ENCODE data around the gene CYTH4. TPM values are rescaled to one million over a fixed set of nuclear protein-coding genes. Genes with fewer than 3 reads are reported as not detected.

CYTH4 gene
- total RNA-seq, 1 donor: 65.7 TPM

GRCh38 chr22:37285937-37286336 is 3.6 kb downstream of the CYTH4 start:
- no peak for DNase-seq (ENCODE audit: low read depth in 2 of 3, low spot score in 2 of 3)

- no peak for DNase-seq (ENCODE audit: low read depth in 2 of 3, low spot score in 2 of 3)
These were observed 5.2 kb downstream of the CYTH4 start for GRCh38 chr22:37287550-37287951.

- no peak for DNase-seq (ENCODE audit: low read depth in 2 of 3, low spot score in 2 of 3)
These were observed 6.2 kb downstream of the CYTH4 start for GRCh38 chr22:37288521-37288920.

- DNase-seq (ENCODE audit: low read depth in 2 of 3, low spot score in 2 of 3): no peak
These were observed 6.9 kb downstream of the CYTH4 start for GRCh38 chr22:37289156-37289735.

GRCh38 chr22:37290737-37291136 is 8.4 kb downstream of the CYTH4 start:
- DNase-seq (ENCODE audit: low read depth in 2 of 3, low spot score in 2 of 3): no peak

- no peak for DNase-seq (ENCODE audit: low read depth in 2 of 3, low spot score in 2 of 3)
These were observed 9.4 kb downstream of the CYTH4 start for GRCh38 chr22:37291559-37292298.

- no peak for DNase-seq (ENCODE audit: low read depth in 2 of 3, low spot score in 2 of 3)
These were observed 10.3 kb downstream of the CYTH4 start for GRCh38 chr22:37292641-37293040.

- no peak for DNase-seq (ENCODE audit: low read depth in 2 of 3, low spot score in 2 of 3)
These were observed 10.9 kb downstream of the CYTH4 start for GRCh38 chr22:37293172-37293571.

- no peak for DNase-seq (ENCODE audit: low read depth in 2 of 3, low spot score in 2 of 3)
These were observed 12.4 kb downstream of the CYTH4 start for GRCh38 chr22:37294747-37295146.

GRCh38 chr22:37295213-37295886 is 13.0 kb downstream of the CYTH4 start:
- no peak for DNase-seq (ENCODE audit: low read depth in 2 of 3, low spot score in 2 of 3)

- DNase-seq (ENCODE audit: low read depth in 2 of 3, low spot score in 2 of 3): no peak
These were observed 13.6 kb downstream of the CYTH4 start for GRCh38 chr22:37295946-37296345.

GRCh38 chr22:37298748-37299495 is 16.6 kb downstream of the CYTH4 start:
- no peak for DNase-seq (ENCODE audit: low read depth in 2 of 3, low spot score in 2 of 3)

GRCh38 chr22:37299969-37300509 is 17.7 kb downstream of the CYTH4 start:
- DNase-seq (ENCODE audit: low read depth in 2 of 3, low spot score in 2 of 3): no peak

- DNase-seq (ENCODE audit: low read depth in 2 of 3, low spot score in 2 of 3): peak in 2 of 3 donors; percentile 67 to 71
These were observed 18.3 kb downstream of the CYTH4 start for GRCh38 chr22:37300551-37301017.

- peak in 1 of 3 donors; percentile 17 for DNase-seq (ENCODE audit: low read depth in 2 of 3, low spot score in 2 of 3)
These were observed 19.0 kb downstream of the CYTH4 start for GRCh38 chr22:37301144-37301830.

- no peak for DNase-seq (ENCODE audit: low read depth in 2 of 3, low spot score in 2 of 3)
These were observed 20.6 kb downstream of the CYTH4 start for GRCh38 chr22:37302674-37303555.

GRCh38 chr22:37303821-37304274 is 21.5 kb downstream of the CYTH4 start:
- peak in 2 of 3 donors; percentile 58 to 81 for DNase-seq (ENCODE audit: low read depth in 2 of 3, low spot score in 2 of 3)

- DNase-seq (ENCODE audit: low read depth in 2 of 3, low spot score in 2 of 3): no peak
These were observed 22.5 kb downstream of the CYTH4 start for GRCh38 chr22:37304595-37305343.
